IMR-90 (cell line): ENCODE results near the gene PPP1R13B.

Experiments used
- BHLHE40 ChIP-seq: fragments of 150-350 bp; IDR thresholded peaks from 2 replicates; pipeline ENCODE4 v1.6.1; 2016; ENCODE audit warnings: mild to moderate bottlenecking, low read depth, low read length
- CEBPB ChIP-seq: IDR thresholded peaks from 2 replicates; pipeline ENCODE4 v1.6.1; 2012; ENCODE audit warnings: low read depth, low read length, improper control_type of control experiment
- CTCF ChIP-seq: conservative IDR thresholded peaks from 2 replicates; pipeline ENCODE4 v1.5.1; 2012; ENCODE audit warnings: mild to moderate bottlenecking, low read depth, low read length, improper control_type of control experiment
- ELK1 ChIP-seq: fragments of 150-350 bp; IDR thresholded peaks from 2 replicates; pipeline ENCODE4 v1.6.1; 2016; ENCODE audit warnings: low read depth, mild to moderate bottlenecking, low read length, moderate library complexity, borderline replicate concordance
- FOS ChIP-seq: fragments of 150-350 bp; IDR thresholded peaks from 2 replicates; pipeline ENCODE4 v1.6.1; 2016; ENCODE audit warnings: low read depth, low read length
- MAFK ChIP-seq: IDR thresholded peaks from 2 replicates; pipeline ENCODE4 v1.6.1; 2012; ENCODE audit warnings: low read depth, low read length, improper control_type of control experiment
- MAZ ChIP-seq: IDR thresholded peaks from 2 replicates; pipeline ENCODE4 v1.6.1; 2012; ENCODE audit warnings: low read depth, mild to moderate bottlenecking, low read length, improper control_type of control experiment, moderate library complexity, borderline replicate concordance
- MXI1 ChIP-seq: IDR thresholded peaks from 2 replicates; pipeline ENCODE4 v1.6.1; 2012; ENCODE audit warnings: low read depth, mild to moderate bottlenecking, low read length, moderate library complexity, borderline replicate concordance
- NFE2L2 ChIP-seq: fragments of 150-350 bp; IDR thresholded peaks from 2 replicates; pipeline ENCODE4 v1.6.1; 2016; ENCODE audit warnings: low read depth, mild to moderate bottlenecking, low read length
- POLR2A ChIP-seq: IDR thresholded peaks from 2 replicates; pipeline ENCODE4 v1.6.1; 2012; ENCODE audit warnings: mild to moderate bottlenecking, low read depth, low read length
- RAD21 ChIP-seq: IDR thresholded peaks from 2 replicates; pipeline ENCODE4 v1.6.1; 2012; ENCODE audit warnings: low read length, improper control_type of control experiment
- RFX5 ChIP-seq: IDR thresholded peaks from 2 replicates; pipeline ENCODE4 v1.8.0; 2012; ENCODE audit warnings: low read depth, mild to moderate bottlenecking, low read length, moderate library complexity
- SMC3 ChIP-seq: fragments of 150-350 bp; IDR thresholded peaks from 2 replicates; pipeline ENCODE4 v1.6.1; 2016; ENCODE audit warnings: low read depth, mild to moderate bottlenecking, antibody characterized with exemption, low read length, moderate library complexity
- USF2 ChIP-seq: fragments of 150-350 bp; IDR thresholded peaks from 2 replicates; pipeline ENCODE4 v1.6.1; 2017; ENCODE audit warnings: mild to moderate bottlenecking, antibody characterized with exemption, low read length, low read depth

GRCh38 chr14:103828315-103828967, 18.9 kb downstream of the PPP1R13B start:
- TF ChIP-seq CTCF (no peak), POLR2A (no peak), RAD21 (no peak), MAFK (no peak), MAZ (no peak), USF2 (no peak), BHLHE40 (no peak), NFE2L2 (no peak), CEBPB (no peak), SMC3 (no peak), MXI1 (no peak), FOS (no peak), RFX5 (no peak), ELK1 (no peak)
